Activated CD4-positive, alpha-beta T cell treated with anti-CD3 and anti-CD28 coated beads, Interleukin-2, Interleukin-6, amounts not matched to agents 100 ng/mL and 50 ng/mL, durations not matched to agents 16 hours and 8 hours (primary cell): ENCODE results near the gene LILRB3.
"Not testable (repeated sequence)": the region's sequence is repeated elsewhere in the genome, so short reads cannot be mapped to it uniquely, and the experiment has no call there.

Experiments
- DNase-seq: peaks from one replicate; pipeline ENCODE4 v3.0.0-alpha.2; 2020

The LILRB3 gene

DNA sequence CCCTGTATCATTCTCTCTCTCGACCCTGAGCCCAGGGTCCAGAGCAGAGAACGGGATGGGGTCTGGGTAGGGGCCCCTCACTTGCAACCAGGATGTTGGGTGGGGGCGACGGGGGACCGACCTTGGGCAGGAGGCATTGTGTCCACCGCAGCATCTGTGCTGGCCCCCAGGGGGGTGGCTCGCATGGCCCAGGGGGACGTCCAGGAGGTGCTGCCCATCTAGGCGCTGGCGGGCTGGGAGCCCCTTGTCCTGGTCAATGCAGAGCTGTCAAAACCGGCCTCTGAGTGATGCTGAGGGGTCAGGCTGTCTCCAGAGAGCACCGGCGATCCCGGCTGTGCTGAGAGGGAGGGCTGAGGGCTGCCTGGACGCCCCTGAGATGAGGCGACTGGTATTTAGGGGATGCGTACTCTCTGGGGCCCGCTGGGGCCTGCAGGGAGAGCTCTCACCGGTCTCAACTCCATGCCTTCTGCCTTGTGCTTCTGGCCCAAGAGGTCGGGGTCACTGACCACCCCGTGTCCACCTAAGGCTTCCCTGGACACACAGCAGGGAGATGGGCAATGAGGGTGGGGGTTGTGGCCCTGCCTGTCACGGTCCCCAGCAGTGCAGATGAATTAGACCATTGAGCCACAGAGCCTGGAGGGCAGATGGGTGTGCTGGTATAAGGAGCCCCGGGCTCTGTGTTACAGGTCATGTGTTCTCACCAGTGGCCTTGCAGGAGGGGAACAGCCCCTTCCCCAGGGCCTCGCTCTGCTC is 13.6 kb downstream of the LILRB3 start:
- no peak for DNase-seq

DNA sequence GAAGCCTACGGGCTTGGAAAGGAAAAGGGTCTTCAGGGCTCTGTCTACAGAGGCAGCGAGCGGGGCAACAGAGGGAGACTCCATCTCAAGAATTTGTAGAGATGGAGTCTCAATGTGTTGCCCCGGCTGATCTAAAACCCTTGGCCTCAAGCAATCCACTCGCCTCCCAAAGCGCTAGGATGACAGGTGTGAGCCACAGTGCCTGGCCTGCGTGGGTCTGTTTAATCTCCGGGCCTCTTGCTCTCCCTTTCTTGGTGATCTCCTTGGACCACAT is 14.1 kb downstream of the LILRB3 start:
- no peak for DNase-seq

DNA sequence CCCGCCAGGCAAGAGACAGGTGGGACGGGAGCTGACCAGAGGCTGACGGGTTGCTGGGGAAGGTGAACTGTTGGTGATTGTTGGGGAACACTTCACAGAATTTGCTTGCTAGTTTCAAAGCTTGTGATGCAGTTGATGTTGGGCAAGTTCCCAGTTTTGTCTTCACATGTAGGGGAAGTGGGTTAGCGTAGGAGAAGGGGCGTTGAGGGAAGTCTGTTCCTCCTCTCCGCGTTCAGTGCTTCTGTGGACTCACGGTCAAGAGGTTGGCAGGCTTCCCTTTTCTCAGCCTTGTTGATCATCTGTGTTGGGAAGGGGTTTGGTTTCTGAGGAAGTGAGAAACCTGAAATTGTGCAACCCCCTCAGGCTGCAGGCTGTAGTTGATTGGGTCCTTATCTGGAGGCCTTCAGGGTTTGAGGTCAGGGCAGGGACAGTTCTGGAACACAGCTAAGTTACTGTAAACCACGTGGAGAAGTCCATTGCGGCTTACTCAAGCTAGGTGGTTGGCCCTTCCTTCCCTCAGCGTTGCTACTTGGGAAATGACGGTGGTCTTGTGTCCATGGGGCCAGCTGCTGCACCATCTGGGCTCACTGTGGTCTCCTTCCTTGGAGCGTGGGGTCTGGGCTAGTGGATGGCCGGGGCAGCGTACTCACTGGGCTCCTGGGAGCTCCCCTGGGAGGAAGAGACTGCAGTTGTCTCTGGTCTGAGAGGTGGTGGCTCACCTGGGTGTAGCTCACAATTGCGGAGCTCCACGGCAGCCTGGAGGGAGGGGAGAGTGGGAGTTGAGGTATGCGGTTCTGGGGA is 14.6 kb downstream of the LILRB3 start:
- DNase-seq, result peak; percentile 69

DNA sequence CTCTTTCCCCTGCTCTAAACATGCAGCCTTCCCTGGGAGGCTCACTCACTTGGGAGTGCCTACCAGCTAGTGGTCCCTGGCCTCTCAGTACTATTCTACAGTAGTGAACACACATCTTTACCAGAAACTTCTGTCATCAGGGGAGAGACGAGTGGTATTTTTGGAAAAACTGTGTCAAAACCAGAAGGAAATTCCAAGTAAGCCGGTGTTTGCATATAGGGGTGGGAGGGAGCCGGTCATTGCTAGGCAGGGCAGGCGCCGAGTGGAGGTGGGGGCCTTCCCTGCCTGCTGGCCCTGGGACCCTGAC is 15.2 kb downstream of the LILRB3 start:
- no peak for DNase-seq

DNA sequence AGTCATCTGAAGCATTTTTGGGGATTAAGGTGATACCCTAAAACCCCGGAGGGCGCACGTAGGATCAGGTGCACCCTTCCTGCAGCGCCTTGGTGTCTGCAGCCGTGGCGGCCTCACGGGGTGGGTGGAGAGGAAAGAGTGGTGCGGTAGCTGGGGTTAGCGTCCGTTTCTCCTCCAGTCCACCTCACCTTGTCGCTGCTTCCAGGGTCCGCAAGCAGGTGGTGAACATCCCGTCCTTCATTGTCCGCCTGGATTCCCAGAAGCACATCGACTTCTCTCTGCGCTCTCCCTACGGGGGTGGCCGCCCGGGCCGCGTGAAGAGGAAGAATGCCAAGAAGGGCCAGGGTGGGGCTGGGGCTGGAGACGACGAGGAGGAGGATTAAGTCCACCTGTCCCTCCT is 15.6 kb downstream of the LILRB3 start:
- DNase-seq, result not testable (repeated sequence)

DNA sequence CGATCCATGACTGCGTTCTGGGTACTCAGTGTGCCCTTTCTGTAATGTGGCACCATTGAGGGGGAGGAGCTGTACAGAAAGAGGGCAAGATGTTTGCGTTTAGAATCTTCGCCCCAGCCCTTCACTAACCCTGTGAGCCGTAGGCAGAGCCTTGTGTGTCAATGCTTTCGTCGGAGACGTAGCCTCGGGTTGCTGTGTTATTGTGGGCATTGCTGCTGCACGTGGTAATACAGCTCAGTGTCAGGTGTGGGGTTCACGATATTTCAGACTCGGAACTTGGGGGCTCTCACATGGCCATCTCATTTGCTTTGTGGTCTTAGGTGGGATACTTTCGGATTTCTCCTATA is 16.0 kb downstream of the LILRB3 start:
- no peak for DNase-seq

DNA sequence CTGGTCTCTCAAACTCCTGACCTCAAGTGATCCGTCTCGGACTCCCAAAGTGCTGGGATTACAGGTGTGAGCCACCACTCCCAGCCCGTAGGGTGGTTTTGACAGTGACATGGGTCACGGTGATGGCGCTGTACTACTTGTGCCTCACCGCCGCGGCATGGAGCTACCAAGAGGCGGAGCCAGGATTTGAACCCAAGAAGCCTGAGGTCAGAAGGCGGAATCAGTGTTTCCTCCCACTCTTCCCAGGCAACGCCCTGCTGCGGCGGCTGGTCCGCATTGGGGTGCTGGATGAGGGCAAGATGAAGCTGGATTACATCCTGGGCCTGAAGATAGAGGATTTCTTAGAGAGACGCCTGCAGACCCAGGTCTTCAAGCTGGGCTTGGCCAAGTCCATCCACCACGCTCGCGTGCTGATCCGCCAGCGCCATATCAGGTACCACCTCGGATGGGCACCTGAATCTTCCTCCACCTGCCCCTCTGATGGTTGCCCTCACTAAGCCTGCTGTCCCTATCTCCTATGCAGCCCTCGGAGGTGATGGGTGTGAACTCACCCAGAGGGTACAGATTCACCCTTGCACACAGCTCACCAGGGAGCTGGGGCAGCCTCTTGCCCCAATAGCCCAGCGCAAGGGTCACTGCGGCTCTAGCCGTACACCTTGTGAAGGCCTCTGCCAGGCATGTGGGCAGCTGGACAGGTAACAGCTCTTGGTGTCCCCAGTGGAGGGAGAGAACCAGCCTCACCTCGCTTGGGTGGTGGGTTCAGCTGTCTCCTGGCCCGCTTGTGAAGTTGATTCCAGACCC is 16.6 kb downstream of the LILRB3 start:
- DNase-seq, result no peak

DNA sequence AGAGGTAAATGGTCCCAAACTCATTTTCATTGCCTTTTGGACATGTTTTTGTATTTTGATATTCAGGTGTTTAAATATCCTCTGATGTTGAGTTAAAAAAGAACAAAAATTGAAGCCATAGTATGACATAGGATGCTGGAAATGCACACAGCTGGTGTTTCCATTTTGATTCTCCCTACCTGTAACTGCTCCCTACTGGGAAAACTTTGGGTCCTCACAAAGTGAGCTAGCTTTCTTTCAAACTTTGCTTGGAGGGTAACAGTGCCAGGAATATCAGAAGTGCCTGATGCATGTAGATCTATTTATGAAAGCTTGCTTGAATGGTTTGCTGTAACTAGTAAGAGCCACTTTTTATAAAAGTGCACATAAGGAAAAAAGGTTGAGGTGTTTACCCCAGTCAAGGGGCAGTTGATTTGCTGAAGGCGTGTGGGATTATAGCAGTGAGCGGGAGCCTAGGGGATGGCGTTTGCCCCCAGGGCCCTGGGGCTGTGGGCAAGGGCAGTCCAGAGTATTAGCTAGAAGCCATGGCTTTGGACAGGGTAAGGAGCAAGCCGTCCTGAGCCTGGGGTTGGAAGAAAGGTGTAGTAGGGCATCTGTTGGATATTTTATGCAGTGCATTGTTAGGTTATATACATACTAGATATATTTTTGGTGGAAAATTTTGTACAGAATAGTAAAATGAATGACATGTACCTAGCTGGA is 17.9 kb downstream of the LILRB3 start:
- DNase-seq, result no peak

DNA sequence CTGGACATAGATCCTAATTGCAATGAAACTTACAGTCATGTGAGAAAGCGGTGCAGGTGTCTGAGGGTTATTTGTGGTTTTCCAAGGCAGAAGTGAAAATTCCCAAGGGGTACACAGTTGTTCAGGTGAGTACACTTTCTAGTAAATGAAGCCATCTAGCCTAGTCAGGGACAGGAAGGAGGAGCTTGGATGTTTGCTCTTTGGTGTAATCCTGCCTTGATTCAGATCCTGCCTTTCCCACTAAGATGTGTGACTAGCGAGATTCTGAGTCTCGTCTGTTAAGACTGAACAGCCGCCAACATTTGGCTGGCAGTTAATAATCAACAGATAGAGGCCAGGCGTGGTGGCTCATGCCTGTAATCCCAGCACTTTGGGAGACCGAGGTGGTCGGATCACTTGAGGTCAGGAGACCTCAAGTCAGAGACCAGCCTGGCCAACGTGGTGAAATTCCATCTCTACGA is 19.6 kb downstream of the LILRB3 start:
- no peak for DNase-seq

DNA sequence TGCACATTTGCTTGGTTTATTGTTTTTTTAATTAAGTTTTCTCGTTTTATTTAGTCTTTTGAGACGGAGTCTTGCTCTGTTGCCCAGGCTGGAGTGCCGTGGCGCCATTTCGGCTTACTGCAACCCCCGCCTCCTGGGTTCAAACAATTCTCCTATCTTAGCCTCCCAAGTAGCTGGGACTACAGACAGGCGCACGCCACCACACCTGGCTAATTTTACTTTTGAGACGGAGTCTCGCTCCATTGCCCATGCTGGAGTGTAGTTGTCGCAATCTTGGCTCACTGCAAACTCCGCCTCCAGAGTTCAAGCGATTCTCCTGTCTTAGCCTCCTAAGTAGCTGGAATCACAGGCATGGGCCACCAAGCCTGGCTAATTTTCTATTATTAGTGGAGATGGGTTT is 20.8 kb downstream of the LILRB3 start:
- no peak for DNase-seq

DNA sequence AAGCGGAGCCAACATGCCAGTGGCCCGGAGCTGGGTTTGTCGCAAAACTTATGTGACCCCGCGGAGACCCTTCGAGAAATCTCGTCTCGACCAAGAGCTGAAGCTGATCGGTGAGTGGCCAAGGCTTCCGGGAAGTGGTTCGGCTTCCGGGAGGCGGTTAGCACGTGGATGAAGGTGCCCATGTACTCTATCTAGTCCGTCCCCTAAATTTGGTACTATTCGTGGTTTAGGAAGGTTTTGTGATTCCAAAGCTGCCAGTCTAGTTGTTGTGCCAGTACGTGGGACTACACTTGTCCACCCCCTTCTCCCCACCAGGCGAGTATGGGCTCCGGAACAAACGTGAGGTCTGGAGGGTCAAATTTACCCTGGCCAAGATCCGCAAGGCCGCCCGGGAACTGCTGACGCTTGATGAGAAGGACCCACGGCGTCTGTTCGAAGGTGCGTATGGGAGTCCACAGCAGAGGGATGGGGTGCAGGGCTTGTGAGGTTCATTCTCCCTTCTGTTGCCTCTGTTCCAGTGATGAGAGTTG is 21.6 kb downstream of the LILRB3 start:
- no peak for DNase-seq

DNA sequence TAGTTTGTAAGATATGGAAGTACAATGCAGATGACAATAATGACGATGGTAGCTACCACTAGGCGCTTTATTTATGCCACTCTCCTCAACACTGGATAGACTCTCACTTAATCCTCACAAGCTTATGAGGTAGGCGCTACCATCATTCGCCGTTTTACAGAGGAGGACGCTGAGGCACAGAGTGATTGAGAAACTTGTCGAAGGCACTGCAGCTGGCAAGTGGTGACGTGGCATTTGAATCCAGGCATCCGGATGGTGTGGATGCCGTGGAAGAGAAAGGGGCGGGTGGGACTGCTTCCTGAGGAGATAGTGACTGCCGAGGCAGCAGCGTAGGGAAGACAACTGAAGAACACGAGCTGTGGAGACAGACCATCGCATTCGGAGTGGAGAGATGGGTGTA is 23.4 kb downstream of the LILRB3 start:
- DNase-seq, result no peak

DNA sequence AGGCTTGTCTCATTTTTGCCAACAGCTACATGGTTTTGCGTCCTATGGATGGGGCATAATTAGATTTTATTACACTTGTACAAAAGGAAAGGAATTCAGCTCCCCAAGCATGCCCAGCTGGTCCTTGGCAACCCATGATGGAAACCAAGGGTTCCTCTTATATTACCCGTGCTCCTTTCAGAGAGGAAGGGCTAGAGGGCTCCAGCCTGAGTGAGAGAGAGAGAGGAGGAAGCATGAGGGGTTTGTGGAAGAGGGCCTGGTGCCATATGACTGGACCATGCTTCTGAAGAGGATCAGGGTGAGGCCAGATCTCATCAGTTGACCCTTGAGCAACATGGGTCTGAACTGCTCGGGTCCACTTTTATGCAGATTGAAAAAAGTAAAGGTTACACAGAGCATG is 25.7 kb downstream of the LILRB3 start:
- DNase-seq, result no peak

DNA sequence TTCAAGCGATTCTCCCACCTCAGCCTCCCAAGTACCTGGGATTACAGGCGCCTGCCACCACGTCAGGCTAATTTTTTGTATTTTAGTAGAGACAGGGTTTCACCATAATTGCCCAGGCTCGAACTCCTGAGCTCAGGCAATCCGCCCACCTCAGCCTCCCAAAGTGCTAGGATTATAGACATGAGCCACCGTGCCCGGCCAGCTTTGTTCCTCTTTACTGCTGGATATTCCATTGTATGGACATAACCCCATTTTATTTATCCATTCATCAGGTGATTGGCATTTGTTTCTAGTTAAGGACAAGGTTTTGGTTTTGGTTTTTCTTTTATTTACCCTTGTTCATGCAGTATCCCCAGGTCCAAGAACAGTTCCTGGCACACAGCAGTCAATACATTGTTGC is 26.3 kb downstream of the LILRB3 start:
- DNase-seq, result no peak

DNA sequence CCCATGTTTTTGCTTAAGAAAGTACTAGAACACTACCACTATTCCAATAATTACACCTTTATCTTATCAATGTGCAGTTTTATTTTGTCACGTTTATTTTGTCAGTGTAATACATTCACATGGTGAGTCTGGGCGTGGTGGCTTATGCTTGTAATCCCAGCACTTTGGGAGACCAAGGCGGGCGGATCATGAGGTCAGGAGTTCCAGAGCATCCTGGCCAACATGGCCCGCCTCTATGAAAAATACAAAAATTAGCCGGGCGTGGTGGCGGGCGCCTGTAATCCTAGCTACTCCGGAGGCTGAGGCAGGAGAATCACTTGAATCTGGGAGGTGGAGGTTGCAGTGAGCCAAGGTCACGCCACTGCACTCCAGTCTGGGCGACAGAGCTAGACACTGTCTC is 28.3 kb downstream of the LILRB3 start:
- not testable (repeated sequence) for DNase-seq

DNA sequence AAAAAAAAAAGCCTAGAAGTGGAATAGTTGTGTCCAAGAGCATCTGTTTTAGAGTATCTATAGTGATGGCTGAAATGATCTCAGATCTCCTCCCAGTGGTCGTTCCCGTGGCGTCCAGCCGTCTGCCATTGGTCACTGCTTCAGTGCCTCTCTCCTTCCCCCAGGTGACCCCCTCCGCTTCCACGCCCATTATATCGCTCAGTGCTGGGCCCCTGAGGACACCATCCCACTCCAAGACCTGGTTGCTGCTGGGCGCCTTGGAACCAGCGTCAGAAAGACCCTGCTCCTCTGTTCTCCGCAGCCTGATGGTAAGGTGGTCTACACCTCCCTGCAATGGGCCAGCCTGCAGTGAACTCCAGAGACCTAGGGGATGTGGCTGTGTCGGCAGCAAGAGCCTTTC is 29.8 kb downstream of the LILRB3 start:
- no peak for DNase-seq

DNA sequence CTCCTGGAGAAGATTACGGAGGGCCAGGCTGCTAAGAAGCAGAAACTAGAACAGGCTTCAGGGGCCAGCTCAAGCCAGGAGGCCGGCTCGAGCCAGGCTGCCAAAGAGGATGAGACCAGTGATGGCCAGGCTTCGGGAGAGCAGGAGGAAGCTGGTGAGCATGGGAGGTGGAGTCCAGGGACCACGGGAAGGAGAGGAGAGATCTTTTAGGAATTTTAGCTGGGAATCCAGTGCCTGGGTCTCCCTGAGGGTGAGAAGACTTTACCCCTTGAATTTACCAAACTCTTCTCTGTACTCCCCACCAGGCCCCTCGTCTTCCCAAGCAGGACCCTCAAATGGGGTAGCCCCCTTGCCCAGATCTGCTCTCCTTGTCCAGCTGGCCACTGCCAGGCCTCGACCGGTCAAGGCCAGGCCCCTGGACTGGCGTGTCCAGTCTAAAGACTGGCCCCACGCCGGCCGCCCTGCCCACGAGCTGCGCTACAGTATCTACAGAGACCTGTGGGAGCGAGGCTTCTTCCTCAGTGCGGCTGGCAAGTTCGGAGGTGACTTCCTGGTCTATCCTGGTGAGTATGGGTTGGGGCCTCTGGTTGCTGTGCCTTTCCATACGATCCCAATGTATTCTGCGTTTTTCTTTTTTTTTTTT is 30.9 kb downstream of the LILRB3 start:
- DNase-seq, result no peak

DNA sequence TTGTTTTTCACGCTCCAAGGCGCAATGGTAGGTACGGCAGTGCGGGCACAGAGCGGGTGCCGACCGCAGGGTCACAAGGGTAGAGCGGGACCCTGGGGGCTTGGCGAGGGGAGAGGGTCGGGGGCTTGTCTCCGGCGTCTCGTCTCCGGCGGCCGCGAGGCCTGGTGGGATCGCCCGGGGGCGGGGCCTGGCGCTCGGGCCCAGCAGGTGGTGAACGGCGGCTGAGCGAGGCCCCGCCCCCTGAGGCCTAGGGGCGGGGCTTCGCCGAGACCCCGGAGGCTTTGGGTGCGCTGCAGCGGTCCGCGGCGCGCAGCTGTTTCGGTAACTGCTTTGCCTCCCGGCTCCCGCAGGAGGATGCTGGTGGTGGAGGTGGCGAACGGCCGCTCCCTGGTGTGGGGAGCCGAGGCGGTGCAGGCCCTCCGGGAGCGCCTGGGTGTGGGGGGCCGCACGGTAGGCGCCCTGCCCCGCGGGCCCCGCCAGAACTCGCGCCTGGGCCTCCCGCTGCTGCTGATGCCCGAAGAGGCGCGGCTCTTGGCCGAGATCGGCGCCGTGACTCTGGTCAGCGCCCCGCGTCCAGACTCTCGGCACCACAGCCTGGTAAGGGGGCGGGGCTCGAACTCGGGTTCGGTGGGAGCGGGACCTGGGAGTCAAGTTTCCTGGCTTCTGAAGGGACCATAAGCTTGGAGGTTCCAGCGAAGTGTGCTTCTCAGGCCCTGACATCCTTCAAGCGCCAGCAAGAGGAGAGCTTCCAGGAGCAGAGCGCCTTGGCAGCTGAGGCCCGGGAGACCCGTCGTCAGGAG is 31.6 kb downstream of the LILRB3 start, which contains the start of gene TSEN34:
TSS of gene TSEN34 (plus strand) at position 298 of the 800 bp plus-strand sequence. CDS start at position 355, 57 bp downstream.
- DNase-seq, result peak; percentile 93

DNA sequence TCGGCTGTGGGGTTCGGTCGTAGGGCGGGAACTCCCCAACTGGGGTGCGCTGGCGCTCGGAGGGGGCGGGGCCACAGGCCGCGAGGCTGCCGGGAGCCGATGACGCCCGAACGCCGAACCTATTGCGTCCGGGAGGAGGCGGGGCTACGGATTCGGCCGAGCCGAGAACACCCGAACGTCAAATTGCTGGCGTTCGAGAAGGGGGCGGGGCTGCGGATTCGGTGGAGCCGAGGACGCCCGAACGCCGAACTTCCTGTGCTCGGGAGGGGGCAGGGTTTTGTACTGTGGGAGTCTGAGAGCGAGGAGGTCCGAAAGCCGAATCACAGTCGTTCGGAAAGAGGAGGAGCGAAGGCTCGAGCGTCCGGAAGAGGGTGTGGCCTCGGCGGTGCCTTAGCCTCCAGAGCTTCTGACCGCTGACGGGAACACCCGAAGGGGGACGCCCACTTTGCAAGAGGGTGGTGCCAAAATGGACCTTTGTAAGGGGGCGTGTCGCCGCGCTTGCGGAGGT is 32.2 kb downstream of the LILRB3 start:
- peak; percentile 100 for DNase-seq

DNA sequence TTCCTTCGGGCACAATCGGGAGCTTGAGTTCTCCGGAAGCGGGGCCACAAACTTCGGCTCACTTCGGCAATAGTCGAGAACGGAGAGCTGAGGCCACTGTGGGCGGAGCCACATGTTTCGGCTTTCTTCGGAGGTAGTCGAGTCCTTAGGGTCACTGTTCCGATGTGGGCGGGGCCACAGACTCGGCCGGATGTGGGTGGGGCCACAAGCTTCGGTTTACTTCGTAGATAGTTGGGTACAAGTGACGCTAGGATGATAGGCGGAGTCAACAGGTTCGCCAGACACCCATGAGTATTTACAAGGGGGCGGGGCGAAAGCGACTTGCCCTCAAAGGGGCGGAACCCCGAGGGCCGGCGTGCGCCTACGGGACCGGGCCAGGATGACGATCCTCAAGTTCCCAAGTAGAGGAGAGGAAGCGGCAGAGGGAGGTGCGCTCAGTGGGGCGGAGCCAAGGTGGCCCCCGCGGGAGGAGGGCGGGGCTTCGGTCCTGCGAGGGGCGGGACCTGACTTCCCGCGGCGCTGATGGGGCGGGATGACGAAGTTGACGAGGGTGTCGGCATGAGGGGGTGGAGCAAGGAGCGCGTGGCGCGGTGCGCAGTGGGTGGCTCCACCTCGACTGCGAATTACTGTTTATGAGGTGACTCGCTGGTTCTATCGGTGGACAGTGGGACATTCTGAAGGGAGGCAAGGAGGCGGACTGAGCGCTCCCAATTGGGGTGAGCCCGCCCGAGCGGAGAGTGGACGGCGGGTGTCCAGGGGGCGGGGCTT is 32.9 kb downstream of the LILRB3 start:
- DNase-seq, result peak; percentile 100
